ENCODE data around the gene ST13.
"Not testable (repeated sequence)": the region's sequence is repeated elsewhere in the genome, so short reads cannot be mapped to it uniquely, and the experiment has no call there.

Gene ST13

DNA sequence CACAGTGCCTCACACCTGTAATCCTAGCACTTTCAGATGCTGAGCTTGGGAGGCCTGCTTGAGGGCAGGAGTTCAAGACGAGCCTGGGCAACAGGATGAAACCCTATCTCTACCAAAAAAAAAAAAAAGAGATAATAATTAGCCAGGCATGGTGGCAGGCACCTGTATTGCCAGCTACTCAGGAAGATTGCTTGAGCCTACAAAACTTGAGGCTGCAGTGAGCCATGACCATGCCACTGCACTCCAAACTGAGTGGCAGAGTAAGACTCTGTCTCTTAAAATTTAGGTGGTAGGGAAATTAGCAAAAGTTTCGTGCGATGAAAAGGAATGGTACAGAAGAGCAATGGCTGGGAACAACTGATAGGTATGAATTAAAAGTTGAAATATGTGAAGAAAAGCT lies 18.0 kb downstream of the ST13 start:
- DNase-seq (ENCODE audit: low spot score): no peak

DNA sequence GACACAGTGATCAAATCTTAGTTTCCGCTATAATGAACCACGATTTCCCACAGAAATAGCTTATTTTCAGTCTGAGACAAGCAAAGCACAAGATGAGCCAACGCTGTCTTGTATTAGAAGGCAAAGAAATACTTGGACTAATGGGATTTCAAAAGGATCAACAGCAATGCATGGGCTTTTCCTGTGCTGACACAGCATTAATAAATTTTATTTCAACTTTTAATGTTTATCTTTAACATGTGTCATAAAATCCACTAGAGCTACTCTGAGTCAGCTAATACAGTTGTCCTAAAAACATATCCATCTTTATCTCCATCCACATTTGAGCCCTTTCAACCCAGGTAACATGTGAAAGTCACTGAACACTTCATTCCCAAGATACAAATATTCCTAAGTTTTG lies 21.8 kb downstream of the ST13 start:
- no peak for DNase-seq (ENCODE audit: low spot score)

DNA sequence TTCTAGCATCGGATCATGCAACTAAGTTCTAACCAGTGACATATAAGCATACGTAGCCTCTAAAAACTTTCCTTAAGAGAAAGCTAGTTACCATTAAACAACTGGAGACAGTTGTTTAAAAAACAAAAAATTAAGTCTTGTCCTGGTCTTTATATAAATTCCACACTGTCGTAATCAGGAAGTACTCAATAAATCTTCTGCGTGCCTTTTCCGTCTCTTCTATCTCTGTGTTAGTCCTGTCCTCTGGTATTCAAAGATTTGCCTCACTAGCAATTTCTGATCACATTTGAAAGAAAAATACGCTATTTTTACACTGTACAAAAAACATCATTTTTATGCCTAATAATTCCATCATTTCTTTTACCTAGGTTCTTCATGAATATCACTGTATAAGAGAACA lies 27.3 kb downstream of the ST13 start:
- no peak for DNase-seq (ENCODE audit: low spot score)

DNA sequence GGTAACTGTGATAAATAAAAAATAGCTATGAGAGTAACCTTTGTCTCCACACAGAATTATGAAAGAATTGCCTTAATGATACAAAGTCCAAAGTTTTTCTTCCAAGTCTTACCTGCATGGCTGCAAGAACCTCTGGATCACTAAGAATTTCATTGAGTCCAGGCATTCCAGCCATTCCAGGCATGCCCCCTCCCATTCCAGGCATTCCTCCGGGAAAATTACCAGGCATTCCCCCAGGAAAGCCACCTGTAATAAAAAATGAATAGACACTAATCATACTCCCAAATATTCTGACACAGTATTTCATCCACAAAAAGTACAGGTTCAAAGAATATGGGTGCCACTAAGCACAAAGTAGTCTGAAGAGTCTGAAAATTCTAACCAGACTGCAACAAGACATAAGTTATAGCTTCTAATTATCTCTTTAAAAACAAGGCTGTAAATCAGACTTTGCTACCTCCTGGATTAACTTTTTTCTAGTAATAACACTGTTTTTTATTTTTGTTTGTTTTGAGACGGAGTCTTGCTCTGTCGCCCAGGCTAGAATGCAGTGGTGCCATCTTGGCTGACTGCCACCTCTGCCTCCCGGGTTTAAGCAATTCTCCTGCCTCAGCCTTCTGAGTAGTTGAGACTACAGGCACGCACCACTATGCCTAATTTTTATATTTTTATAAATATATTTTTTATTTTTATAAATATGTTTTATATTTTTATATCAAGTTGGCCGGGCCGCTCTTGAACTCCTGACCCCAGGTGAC lies 29.3 kb downstream of the ST13 start:
- DNase-seq (ENCODE audit: low spot score): no peak

DNA sequence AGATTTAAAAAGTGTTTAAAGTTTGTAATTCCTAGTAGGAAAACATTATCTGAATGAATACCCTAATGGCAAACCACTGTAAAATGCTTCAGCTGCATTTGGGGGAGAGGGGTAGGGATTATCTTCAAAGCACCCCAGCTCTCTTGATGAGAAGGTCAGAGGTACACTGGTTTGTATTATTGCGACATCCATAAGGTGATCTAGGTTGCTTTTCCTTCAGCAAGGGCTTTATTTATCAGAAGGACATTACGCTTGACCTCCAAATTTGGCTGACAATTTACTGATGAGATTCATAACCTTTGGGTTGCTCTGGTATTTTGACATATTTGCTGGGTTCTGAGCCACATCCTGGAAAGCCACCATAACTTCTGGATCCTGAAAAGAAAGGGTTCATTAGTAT lies 30.1 kb downstream of the ST13 start:
- not testable (repeated sequence) for DNase-seq (ENCODE audit: low spot score)

DNA sequence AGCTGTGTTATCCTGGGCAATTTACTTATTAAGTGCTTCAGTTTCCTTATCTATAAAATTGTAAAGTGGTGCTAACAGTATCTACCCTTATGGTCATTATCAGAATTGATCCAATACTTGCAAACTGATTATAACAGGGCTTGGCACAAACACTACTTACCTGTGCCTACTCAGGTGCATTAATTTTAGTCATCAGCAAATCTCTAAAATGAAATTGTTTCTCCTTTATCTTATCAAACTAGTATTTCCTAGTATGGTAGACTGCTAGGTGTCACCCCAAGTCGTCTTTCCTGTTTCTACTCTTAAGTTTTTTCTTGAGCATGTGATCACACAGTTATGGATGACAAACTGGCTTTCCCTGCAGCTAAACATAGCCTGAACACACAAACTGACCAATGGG lies 33.0 kb downstream of the ST13 start:
- DNase-seq (ENCODE audit: low spot score): no peak

DNA sequence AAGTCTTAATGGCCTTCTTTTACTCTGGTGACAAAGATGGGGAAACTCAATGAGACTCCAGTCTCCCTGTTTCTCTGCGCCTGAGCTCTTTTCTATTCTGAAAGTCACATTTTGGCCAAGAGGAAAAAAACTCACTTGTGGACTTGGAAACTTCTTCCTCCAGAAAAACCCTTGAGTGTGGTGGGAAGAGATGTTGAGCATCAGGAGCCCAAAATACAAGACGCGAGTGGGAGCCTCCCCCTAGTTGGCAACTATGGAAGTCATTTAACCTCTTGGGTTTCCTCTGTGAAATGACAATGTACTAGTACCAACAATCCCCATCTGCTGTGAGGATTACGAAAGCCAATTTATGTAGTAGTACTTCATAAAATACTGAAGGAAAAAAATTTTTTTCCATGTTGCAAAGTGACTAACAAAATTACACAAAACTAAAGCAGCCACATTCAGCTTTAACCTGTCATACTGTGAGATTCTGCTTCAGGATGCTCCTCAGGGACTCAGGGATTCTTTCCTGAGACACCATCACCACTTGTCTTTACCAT lies 36.8 kb downstream of the ST13 start:
- DNase-seq (ENCODE audit: low spot score): no peak

- DNase-seq (ENCODE audit: low spot score): peak; percentile 91
Observed at GRCh38 chr22:40818747-40819598, 37.5 kb downstream of the ST13 start, which contains the start of gene SLC25A17. SLC25A17 (minus strand) TSS chr22:40819346; CDS start chr22:40819248, 98 bp downstream.

- peak; percentile 1 for DNase-seq (ENCODE audit: low spot score)
Observed at GRCh38 chr22:40818192-40818746, 38.2 kb downstream of the ST13 start.

GRCh38 chr22:40817737-40818136 lies 38.7 kb downstream of the ST13 start:
- DNase-seq (ENCODE audit: low spot score): no peak

DNA sequence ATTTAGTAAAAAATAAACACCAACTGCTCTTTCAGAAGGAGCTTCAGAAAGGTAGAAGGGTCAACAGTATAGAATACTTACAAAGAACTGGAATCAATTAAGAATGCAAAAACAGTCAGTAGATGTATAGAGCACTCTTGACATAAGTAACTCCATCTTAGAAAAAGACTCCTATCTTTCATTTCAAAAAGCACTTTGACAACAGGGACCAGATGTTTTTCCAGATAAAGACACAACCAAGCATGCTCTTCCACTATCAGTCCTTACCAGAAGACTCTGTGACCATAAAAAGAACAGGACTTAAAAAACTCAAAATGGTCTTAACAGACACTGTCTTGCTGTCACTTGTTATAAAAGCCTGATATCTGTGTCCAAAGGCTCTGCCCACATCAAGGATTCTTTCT lies 42.5 kb downstream of the ST13 start:
- no peak for DNase-seq (ENCODE audit: low spot score)

- DNase-seq (ENCODE audit: low spot score): no peak
Observed at GRCh38 chr22:40808018-40808841, 48.2 kb downstream of the ST13 start.

- DNase-seq (ENCODE audit: low spot score): no peak
Observed at GRCh38 chr22:40806711-40807110, 49.7 kb downstream of the ST13 start.

DNA sequence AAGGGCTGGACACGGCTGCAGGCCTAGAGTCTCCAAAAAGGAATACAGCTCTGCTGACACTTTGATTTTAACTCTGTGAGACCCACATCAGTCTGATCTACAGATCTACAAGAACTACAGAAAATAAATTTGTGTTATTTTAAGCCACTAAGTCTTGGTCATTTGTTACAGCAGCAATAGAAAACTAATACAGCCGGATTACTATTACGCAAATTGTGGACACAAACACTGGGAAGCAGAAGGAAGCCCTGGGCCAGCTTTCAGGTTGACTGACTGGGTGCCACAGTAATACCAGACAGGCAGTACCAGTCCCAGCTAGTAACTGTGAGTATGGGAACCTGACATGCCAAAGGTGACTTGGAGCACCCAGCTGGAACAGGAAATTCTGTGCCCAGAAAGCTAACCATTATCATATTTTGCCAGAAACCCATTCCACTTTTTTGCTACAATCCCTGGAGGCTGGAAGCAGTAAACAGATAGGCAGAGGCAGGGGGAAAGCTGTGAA lies 50.7 kb downstream of the ST13 start:
- no peak for DNase-seq (ENCODE audit: low spot score)

GRCh38 chr22:40805239-40805638 lies 51.2 kb downstream of the ST13 start:
- no peak for DNase-seq (ENCODE audit: low spot score)

GRCh38 chr22:40803321-40803720 lies 53.1 kb downstream of the ST13 start:
- no peak for DNase-seq (ENCODE audit: low spot score)

DNA sequence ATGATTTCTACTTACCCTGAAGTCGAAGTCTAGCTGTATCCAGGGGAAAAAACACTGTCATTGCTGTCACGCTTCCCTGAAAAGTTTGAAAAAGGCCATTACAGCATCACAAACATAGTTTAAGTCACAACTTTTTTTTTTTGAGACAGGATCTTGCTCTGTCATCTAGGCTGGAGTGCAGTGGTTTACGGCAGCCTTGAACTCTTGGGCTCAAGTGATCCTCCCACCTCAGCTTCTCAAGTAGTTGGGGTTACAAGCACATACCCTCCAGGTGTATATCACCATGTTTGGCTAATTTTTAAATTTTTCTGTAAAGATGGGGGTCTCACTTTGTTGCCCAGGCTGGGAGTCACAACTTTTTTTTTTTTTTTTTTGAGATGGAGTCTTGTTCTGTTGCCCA lies 57.4 kb downstream of the ST13 start:
- DNase-seq (ENCODE audit: low spot score): no peak

GRCh38 chr22:40797427-40797826 lies 59.0 kb downstream of the ST13 start:
- no peak for DNase-seq (ENCODE audit: low spot score)

- DNase-seq (ENCODE audit: low spot score): no peak
Observed at GRCh38 chr22:40792451-40792850, 64.0 kb downstream of the ST13 start.

- DNase-seq (ENCODE audit: low spot score): no peak
Observed at GRCh38 chr22:40791241-40791640, 65.2 kb downstream of the ST13 start.

GRCh38 chr22:40789131-40789530 lies 67.3 kb downstream of the ST13 start:
- DNase-seq (ENCODE audit: low spot score): no peak

DNA sequence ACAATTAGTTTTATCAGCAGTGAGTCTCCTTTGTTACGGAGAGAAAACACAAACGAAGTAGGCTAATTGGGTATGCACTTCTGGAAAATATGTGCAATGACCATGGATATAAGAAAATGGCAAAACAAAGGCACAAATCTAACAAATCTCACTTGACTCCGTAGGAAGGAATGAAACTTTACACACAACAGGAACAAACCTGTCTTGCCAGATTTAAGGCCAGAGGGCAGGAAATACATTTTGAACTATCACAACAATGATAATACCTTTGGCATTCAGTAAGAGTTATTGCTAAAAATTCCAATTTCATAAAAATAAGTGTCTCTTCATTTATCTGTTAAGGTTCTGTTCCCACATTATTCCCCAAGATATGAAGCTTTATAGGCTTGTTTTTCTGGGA lies 73.9 kb downstream of the ST13 start:
- DNase-seq (ENCODE audit: low spot score): no peak

All from CD4-positive, alpha-beta T cell treated with Interleukin-6 at 100 ng/mL for 8 hours (primary cell).